HG02973 (cell line): ENCODE results near the gene ZNF526.
A peak's percentile ranks its signal among the peaks of the same experiment; 100 is the strongest.
"Not testable (repeated sequence)": the region's sequence is repeated elsewhere in the genome, so short reads cannot be mapped to it uniquely, and the experiment has no call there.

Experiments
- ATAC-seq: cut with Tn5 transposase; IDR thresholded peaks from one replicate; pipeline ENCODE4 v1.9.1; 2021; ENCODE audit warnings: moderate library complexity; ENCODE audit not compliant: unreplicated experiment

The ZNF526 gene

GRCh38 chr19:42257842-42258241, 37.7 kb downstream of the ZNF526 start:
- not testable (repeated sequence) for ATAC-seq

GRCh38 chr19:42261763-42262162, 41.7 kb downstream of the ZNF526 start:
- no peak for ATAC-seq

DNA sequence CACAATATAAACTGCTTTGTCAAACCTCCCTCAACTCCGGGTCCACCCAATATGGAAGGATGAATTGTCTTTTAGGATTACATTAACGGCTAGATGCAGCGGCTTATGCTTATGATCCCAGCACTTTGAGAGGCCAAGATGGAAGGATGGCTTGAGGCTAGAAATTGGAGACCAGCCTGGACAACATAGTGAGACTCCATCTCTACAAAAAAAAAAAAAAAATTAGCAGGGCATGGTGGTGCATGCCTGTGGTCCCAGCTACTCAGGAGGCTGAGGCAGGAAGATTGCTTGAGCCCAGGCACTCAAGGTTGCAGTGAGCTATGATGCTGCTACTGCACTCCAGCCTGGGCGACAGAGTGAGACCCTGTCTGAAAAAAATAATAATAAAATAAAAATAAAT, 46.0 kb downstream of the ZNF526 start:
- ATAC-seq: not testable (repeated sequence)

- not testable (repeated sequence) for ATAC-seq
These were observed 47.0 kb downstream of the ZNF526 start for GRCh38 chr19:42266928-42267603.

DNA sequence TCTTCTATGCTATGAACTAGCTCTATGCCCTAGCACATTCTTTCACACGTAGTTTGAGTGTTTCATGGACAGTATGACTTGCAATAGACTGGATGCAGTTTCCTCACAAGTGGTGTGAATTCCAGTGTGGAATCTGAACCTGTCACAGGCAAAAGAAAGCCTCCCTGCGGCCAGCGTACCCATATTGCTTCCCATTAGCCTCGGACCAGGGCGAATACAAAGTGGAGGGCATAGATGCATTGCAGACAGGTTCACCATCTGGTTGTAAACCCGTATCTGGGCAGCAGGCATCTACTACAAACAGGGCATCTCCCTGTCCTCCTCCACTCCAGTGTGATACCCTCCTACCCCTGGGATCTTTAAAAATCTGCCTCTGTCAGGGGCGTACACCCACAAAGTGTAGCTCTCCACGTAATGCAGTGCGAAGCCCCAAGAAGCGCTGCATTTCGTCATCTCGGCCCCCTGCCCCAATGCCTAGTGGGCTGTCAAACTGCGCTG, 47.6 kb downstream of the ZNF526 start:
- no peak for ATAC-seq

DNA sequence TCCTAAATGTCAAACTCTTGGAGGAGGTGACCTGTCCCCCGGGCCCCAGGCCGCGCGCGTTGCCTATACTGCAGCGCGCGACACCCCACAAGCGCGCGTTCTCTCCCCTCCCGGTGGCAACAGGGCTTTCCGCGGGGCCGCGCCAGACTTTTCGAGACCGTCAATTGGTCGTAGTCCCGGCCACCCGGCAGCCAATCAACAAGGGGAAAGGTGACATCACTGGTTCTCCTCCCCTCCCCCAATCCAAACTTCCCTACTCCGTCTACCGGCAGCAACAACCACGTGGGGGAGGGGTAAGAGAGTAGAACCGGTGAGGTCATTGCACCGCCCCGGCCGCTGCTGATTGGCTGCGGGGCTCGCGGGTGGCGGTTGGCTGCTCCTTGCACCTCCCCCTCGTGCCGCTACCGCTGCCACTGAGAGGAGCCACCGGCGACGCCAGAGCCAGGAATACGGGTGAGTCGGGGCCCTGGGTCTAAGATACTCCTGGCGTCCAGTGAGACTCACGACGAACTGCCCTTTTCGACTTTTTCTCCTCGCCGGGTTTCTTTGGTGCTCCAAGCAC, 48.1 kb downstream of the ZNF526 start:
- peak; percentile 42 for ATAC-seq

GRCh38 chr19:42268704-42269477, 48.8 kb downstream of the ZNF526 start, which contains the start of gene CIC:
CIC (plus strand) TSS chr19:42269252; CDS start chr19:42271784, 2,532 bp downstream.
- ATAC-seq: peak; percentile 78

GRCh38 chr19:42269478-42270345, 49.6 kb downstream of the ZNF526 start:
- no peak for ATAC-seq

- no peak for ATAC-seq
These were observed 50.4 kb downstream of the ZNF526 start for GRCh38 chr19:42270346-42271044.

GRCh38 chr19:42271045-42271419, 50.9 kb downstream of the ZNF526 start:
- ATAC-seq: no peak

DNA sequence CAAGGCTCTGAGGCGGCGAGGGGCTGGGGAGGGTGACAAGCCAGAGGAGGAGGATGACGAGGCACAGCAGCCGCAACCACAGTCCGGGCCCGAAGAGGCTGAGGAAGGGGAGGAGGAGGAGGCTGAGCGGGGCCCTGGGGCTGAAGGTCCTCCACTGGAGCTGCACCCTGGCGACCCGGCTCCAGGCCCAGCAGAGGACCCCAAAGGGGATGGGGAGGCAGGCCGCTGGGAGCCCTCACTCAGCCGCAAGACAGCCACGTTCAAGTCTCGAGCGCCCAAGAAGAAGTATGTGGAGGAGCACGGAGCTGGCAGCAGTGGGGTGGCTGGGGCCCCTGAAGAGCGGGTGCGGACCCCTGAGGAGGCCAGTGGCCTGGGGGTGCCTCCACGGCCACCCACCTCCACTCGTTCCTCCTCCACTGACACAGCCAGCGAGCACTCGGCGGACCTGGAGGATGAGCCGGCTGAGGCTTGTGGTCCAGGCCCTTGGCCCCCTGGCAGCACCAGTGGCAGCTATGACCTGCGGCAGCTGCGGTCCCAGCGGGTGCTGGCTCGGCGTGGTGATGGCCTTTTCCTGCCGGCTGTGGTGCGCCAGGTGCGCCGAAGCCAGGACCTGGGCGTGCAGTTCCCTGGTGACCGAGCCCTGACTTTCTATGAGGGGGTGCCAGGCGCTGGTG, 51.9 kb downstream of the ZNF526 start:
- ATAC-seq: no peak

DNA sequence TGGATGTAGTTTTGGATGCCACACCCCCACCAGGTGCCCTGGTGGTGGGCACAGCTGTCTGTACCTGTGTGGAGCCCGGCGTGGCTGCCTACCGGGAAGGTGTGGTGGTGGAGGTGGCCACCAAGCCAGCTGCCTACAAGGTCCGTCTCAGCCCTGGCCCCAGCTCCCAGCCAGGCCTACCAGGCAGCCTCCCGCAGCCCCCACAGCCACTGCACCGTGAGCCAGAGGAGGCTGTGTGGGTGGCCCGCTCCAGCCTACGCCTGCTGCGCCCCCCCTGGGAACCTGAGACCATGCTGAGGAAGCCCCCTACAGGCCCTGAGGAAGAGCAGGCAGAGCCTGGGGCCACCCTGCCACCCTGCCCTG, 52.4 kb downstream of the ZNF526 start:
- no peak for ATAC-seq

DNA sequence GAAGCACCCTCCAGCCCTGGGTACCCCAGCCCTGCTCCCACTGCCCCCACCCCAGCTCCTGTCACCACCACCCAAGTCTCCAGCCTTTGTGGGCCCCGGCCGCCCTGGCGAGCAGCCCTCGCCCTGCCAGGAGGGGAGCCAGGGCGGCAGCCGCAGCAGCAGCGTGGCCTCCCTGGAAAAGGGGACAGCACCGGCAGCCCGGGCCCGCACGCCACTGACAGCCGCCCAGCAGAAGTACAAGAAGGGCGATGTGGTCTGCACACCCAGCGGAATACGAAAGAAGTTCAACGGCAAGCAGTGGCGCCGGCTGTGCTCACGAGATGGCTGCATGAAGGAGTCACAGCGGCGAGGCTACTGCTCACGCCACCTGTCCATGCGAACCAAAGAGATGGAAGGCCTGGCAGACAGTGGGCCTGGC, 52.9 kb downstream of the ZNF526 start:
- ATAC-seq: no peak

- ATAC-seq: no peak
These were observed 53.4 kb downstream of the ZNF526 start for GRCh38 chr19:42273407-42274064.

GRCh38 chr19:42274065-42274682, 54.1 kb downstream of the ZNF526 start:
- ATAC-seq: no peak

GRCh38 chr19:42275103-42275502, 55.0 kb downstream of the ZNF526 start:
- ATAC-seq: no peak

DNA sequence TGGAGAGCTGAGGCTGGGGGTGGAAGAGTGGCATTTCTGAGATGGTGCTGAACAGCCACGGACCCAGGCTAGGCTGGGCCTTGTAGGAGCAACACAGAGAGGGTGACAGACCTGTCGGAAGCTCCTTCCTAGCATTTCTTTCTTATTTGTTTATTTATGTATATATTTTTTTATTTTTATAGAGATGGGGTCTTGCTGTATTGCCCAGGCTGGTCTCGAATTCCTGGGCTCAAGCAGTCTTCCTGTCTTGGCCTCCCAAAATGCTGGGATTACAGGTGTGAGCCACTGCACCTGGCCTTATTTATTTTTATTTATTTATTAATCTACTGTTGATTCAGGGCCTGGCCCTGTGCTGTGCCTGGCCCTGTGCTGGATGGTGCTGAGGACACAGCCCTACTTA, 55.4 kb downstream of the ZNF526 start:
- no peak for ATAC-seq

DNA sequence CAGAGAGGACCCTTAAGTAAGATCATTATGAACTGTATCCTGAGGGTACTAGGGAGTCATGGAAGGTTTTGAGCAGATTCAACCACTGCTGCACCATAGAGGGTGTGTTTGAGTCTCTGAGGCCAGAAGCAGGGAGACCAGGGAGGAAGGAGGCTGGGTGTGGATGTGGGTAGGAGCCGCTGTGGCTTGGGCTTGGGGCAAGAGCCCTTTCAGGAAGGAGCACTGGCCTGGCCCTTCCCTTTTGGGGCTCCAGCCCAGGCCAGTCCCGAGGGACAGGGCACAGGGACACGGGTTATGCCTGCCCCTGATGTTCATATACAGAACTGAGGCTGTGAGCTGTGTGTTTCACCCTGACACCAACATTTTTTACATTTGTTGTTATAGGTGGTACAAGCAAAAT, 56.2 kb downstream of the ZNF526 start:
- no peak for ATAC-seq

DNA sequence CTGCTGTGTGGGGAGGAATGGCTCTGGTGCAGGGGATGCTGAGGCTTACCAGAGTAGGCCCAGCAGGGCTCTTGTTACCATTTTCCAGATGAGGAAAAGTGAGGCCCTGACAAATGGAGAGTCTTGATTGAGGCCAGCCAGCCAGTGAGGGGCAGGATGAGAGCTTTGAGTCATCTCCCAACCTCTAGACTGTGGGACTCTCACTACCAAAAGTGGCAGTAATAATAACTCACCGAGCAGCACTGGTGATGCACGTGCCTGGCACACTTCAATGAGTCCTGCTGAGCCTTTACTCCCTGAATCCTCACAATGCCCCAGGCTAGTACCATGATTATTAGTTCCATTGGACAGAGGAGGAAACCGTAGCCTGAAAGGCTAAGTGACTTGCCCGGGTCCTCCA, 56.7 kb downstream of the ZNF526 start:
- no peak for ATAC-seq
